Pancreas (tissue), 10 donors: ENCODE measurements around the gene DOP1B. TPM values are rescaled to one million over a fixed set of nuclear protein-coding genes. Genes with fewer than 3 reads are reported as not detected.

Source experiments
- ATAC-seq, 4 donors: fragments of 200-7000 bp; cut with Tn5 transposase; one replicate each; pipeline versions ENCODE4 v1.8.0 to v1.9.1; 2020; ENCODE audit warnings: mild to moderate bottlenecking in 4 of 4, moderate library complexity in 4 of 4
- DNase-seq, 6 donors: peaks; one replicate each; pipeline ENCODE4 v3.0.0-alpha.2; 2020
- FAIRE-seq: peaks from 2 replicates; lab custom pipeline; 2012; peaks lifted over from hg19 to GRCh38; lab: Jason Lieb, UNC
- H3K27ac ChIP-seq, 4 donors: fragments of 200-600 bp; sonication (generic); 1 replicate in 3 of 4; 2 replicates in 1 of 4; pipeline versions ENCODE4 v1.5.0 to v1.8.0; 2020
- H3K27me3 ChIP-seq, 4 donors: fragments of 200-600 bp; one replicate each; pipeline ENCODE4 v1.8.0; 2021
- H3K36me3 ChIP-seq, 3 donors: fragments of 200-600 bp; sonication (generic) in 1 of 3; one replicate each; pipeline versions ENCODE4 v1.5.0 to v1.8.0; 2020 to 2021
- H3K4me1 ChIP-seq, 3 donors: fragments of 200-600 bp; one replicate each; pipeline ENCODE4 v1.8.0; 2021
- H3K4me3 ChIP-seq, 4 donors: fragments of 200-600 bp; sonication (generic) in 2 of 4; one replicate each; pipeline versions ENCODE4 v1.5.0 to v1.8.0; 2020 to 2021
- H3K9me3 ChIP-seq, 4 donors: fragments of 200-600 bp; one replicate each; pipeline ENCODE4 v1.8.0; 2021
- WGBS, 2 donors: extraction: QIAGEN DNeasy Blood & Tissue Kit; methylation state at CpG; one replicate each; pipeline ENCODE4 v1.1.7; 2013; 5-methylcytosine and 5-hydroxymethylcytosine counted together
- intact Hi-C, 3 donors: fragments of 100-400 bp; cut with DNase I; formaldehyde crosslinking; loops; one replicate each; pipeline versions ENCODE4 v1.11.1 to v1.14.2; 2022
- polyA plus RNA-seq, 2 donors: library from polyadenylated mRNA; stranded (reverse); fragments of 200-250 nt; gene quantifications; one replicate each; pipeline ENCODE4 v1.2.3, GENCODE V29; 2013
- total RNA-seq, 6 donors: library from RNA; stranded (reverse); fragmentation: NEBNext Ultra II Directional in 4 of 6; extraction: Animal tissue kit (Norgen Biotek cat#: 25700) in 4 of 6; gene quantifications; one replicate each; pipeline versions ENCODE4 v1.2.1 to v1.2.4, GENCODE V29; 2021 to 2023
- TF ChIP-seq, protein P1 (sequence below), 4 donors: fragments of 200-600 bp; sonication (generic) in 3 of 4; IDR thresholded peaks; one replicate each; pipeline versions ENCODE4 v1.5.0 to v1.8.0; 2021; ENCODE audit warnings: antibody characterized with exemption in 4 of 4
- donor health status: healthy with polysubstance abuse.
- donor health status: DM: no; HTN: no; CAD: no; lungs with moderate emphysema.
- donor health status: DM: no; HTN: no; CAD: no.
- donor health status: control.
- donor health status: control.
- donor health status: Bipolar disorder and iron deficiency.
- donor health status: DM: yes; HTN: yes; CAD: no.
- donor health status: DM: no; HTN: no; CAD: no.
- donor health status: DM: no; HTN: no; CAD: no.
- donor health status: DM: yes; HTN: yes; CAD: no.

The DOP1B gene
- total and polyA plus RNA-seq, 8 donors = 3.1 to 15.4 (median 6.4) TPM

DNA sequence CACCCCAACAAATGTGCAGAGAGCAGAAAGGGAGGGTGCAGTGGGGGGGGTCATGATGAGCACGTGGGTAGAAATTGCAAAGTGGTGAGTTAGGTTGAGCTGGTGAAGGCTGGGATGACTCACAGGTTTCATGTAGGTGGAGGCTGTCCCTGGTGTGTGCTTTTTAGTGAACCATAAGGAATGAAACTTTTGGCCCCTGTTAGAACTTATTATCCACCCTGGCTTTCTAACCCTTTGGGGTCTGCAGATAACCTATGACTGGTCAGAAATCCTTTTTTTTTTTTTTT is 46.9 kb downstream of the DOP1B start:
- ATAC-seq (peak; percentile 76 to 85 (median 84)), DNase-seq (peak in 3 of 6 donors; percentile 33 to 64 (median 48)), FAIRE-seq (no peak)
- no peaks in the 10 kb centered on the region for H3K27me3 ChIP-seq
- H3K27ac ChIP-seq = peak overlapping the region; percentile 25 to 47 (median 35)
- TF ChIP-seq, protein P1, sequence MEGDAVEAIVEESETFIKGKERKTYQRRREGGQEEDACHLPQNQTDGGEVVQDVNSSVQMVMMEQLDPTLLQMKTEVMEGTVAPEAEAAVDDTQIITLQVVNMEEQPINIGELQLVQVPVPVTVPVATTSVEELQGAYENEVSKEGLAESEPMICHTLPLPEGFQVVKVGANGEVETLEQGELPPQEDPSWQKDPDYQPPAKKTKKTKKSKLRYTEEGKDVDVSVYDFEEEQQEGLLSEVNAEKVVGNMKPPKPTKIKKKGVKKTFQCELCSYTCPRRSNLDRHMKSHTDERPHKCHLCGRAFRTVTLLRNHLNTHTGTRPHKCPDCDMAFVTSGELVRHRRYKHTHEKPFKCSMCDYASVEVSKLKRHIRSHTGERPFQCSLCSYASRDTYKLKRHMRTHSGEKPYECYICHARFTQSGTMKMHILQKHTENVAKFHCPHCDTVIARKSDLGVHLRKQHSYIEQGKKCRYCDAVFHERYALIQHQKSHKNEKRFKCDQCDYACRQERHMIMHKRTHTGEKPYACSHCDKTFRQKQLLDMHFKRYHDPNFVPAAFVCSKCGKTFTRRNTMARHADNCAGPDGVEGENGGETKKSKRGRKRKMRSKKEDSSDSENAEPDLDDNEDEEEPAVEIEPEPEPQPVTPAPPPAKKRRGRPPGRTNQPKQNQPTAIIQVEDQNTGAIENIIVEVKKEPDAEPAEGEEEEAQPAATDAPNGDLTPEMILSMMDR (IDR thresholded peaks at IDR 0.05) = no peak
- H3K4me3 ChIP-seq = no peak overlapping the region
- H3K36me3 ChIP-seq = no peaks in the 10 kb centered on the region
- intact Hi-C loops = loop anchor here in 1 of 3 donors (5.0 kb wide), 1 partner anchor 51 kb away; no protein-coding TSS in a partner anchor
- H3K9me3 ChIP-seq = no peaks in the 10 kb centered on the region
- WGBS, 2 donors = 4 to 18% methylated on average over 1 of the region's 1 CpG
- H3K4me1 ChIP-seq = peaks cover 15 to 19% (median 16%) of the 10 kb centered on the region in 3 donors

DNA sequence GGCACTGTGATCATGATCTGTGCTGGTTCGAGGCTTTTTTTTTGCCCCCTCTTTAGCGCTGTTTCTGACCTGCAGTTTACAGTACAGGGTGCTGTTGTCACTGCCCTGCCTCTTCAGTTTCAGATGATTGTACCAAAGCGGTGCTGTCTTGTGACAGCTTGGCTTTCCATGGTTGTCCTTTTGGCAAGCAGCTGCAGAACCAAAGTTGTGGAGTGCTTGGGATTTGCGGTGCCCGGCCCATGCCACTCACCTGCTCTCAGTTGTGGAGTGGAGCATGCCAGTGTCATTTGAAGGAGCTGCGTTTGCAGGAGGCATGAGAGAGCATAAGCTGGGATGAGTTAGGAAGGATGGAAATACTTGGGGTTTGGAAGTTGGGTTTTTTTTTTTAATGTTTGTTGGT is 48.4 kb downstream of the DOP1B start:
- H3K27ac ChIP-seq = no peak overlapping the region
- H3K27me3 ChIP-seq = no peaks in the 10 kb centered on the region
- ATAC-seq (no peak), FAIRE-seq (no peak), DNase-seq (no peak)
- H3K36me3 ChIP-seq = no peaks in the 10 kb centered on the region
- no peak overlapping the region for H3K4me3 ChIP-seq
- peaks cover 15 to 21% (median 16%) of the 10 kb centered on the region in 3 donors for H3K4me1 ChIP-seq
- intact Hi-C loops = loop anchor here in 2 of 3 donors (5.0 kb wide), 2 partner anchors 53 to 63 kb away; no protein-coding TSS in a partner anchor
- no peaks in the 10 kb centered on the region for H3K9me3 ChIP-seq
- WGBS, 2 donors = 94 to 95% methylated on average over 6 of the region's 6 CpGs
- TF ChIP-seq, protein P1 (IDR thresholded peaks at IDR 0.05) = no peak

DNA sequence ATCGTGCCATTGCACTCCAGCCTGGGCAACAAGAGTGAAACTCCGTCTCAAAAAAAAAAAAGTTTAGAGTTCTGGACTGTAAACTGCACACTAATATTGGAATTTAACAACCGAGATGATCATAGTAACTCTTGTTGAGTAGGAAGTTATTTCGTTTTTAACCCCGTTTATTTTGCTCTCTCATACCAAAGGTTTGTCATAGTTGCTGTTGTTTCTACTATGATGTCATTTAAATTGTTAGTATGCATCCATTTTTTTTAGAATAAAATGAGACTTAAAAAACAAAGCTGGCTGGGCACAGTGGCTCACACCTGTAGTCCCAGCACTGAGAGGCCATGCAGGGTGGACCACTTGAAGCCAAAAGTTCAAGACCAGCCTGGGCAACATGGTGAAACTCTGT is 49.3 kb downstream of the DOP1B start:
- FAIRE-seq (no peak), ATAC-seq (no peak), DNase-seq (no peak)
- Histone ChIP-seq H3K27ac (no peak overlapping the region), H3K27me3 (no peaks in the 10 kb centered on the region), H3K9me3 (no peaks in the 10 kb centered on the region), H3K4me3 (no peak overlapping the region), H3K4me1 (peaks cover 15 to 21% (median 16%) of the 10 kb centered on the region in 3 donors), H3K36me3 (no peaks in the 10 kb centered on the region)
- TF ChIP-seq, protein P1 (IDR thresholded peaks at IDR 0.05) = no peak
- intact Hi-C loops = loop anchor here in 2 of 3 donors (5.0 kb wide), 2 partner anchors 54 to 64 kb away; no protein-coding TSS in a partner anchor
- 82 to 95% methylated on average over 5 of the region's 5 CpGs for WGBS, 2 donors

Other genes with a start within 250 kb of the DOP1B start
- gene SETD4, start 96.3 kb upstream of the DOP1B start, total RNA-seq = 10 to 100 TPM in 1 of 6 donors, 1 to 10 TPM in 5; 5.7 to 16.8 (median 8.2) TPM
- gene SETD4, start 96.3 kb upstream of the DOP1B start, polyA plus RNA-seq = 10 to 100 TPM in 1 of 2 donors, 1 to 10 TPM in 1; 8.9 to 12.4 TPM
- gene CBR1, start 86.8 kb upstream of the DOP1B start, total RNA-seq = 10 to 100 TPM in 5 of 6 donors, 1 to 10 TPM in 1; 9.0 to 21.2 (median 13.1) TPM
- 10 to 100 TPM; 20.6 to 30.7 TPM for gene CBR1, start 86.8 kb upstream of the DOP1B start, polyA plus RNA-seq
- gene CBR3, start 21.7 kb upstream of the DOP1B start, total RNA-seq = 1 to 10 TPM in 2 of 6 donors, under 1 TPM in 4; 0.16 to 2.4 (median 0.84) TPM
- gene CBR3, start 21.7 kb upstream of the DOP1B start, polyA plus RNA-seq = 1 to 10 TPM; 1.4 to 2.4 TPM
- gene MORC3, start 163.4 kb downstream of the DOP1B start, total RNA-seq = 10 to 100 TPM in 5 of 6 donors, 1 to 10 TPM in 1; 8.4 to 19.8 (median 10.9) TPM
- gene MORC3, start 163.4 kb downstream of the DOP1B start, polyA plus RNA-seq = 10 to 100 TPM in 1 of 2 donors, 1 to 10 TPM in 1; 8.1 to 10.2 TPM
- gene CHAF1B, start 228.6 kb downstream of the DOP1B start, total RNA-seq = 1 to 10 TPM; 1.5 to 3.3 (median 3.1) TPM
- gene CHAF1B, start 228.6 kb downstream of the DOP1B start, polyA plus RNA-seq = 1 to 10 TPM; 2.2 to 4.6 TPM